Occipital lobe (tissue), 2 donors: ENCODE results near the gene C20orf204. TPM values are rescaled to one million over a fixed set of nuclear protein-coding genes. Genes with fewer than 3 reads are reported as not detected.

Source experiments
- DNase-seq: peaks from one replicate; lab custom pipeline; 2025; lab: John Stamatoyannopoulos, UW
- total RNA-seq: library from RNA; depleted of rRNA; stranded (reverse); fragments of >200 nt; gene quantifications from one replicate; pipeline ENCODE4 v1.2.3, GENCODE V29; 2014

Gene C20orf204
- total RNA-seq, 1 donor from 2014 or later: 1.2 TPM

DNA sequence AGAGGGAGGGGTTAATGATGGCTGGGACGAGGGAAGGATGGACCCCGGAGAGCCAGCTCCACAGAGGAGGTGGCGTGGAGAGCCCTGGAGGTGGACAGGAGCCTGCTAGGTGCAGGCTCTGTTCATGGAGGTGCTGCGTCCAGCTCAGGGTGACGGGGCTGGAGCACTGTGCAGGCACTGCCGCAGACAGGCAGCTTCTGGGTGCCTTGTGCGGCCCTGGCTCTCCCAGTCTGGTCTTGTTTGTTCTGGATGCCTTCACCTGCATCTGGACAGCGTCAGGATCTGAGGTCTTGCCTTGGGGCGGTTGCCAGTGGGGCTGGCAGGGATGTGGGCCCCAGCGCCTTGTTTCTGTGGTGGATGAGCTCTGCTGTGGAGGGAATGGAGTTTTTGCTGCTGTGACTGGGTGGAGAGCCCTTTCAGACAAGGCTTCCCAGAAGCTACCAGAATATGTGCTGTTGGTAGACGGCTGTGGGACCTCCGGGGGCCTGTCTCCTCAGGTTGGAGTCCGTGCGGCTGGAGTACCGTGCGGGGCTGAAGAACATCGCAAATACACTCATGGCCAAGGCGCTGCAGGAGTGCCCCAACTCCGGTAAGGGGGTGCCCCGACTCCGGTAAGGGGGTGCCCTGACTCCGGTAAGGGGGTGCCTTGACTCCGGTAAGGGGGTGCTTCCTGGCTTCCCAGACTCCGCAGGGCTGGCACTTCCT is 7.8 kb upstream of the C20orf204 start:
- no peak for DNase-seq

DNA sequence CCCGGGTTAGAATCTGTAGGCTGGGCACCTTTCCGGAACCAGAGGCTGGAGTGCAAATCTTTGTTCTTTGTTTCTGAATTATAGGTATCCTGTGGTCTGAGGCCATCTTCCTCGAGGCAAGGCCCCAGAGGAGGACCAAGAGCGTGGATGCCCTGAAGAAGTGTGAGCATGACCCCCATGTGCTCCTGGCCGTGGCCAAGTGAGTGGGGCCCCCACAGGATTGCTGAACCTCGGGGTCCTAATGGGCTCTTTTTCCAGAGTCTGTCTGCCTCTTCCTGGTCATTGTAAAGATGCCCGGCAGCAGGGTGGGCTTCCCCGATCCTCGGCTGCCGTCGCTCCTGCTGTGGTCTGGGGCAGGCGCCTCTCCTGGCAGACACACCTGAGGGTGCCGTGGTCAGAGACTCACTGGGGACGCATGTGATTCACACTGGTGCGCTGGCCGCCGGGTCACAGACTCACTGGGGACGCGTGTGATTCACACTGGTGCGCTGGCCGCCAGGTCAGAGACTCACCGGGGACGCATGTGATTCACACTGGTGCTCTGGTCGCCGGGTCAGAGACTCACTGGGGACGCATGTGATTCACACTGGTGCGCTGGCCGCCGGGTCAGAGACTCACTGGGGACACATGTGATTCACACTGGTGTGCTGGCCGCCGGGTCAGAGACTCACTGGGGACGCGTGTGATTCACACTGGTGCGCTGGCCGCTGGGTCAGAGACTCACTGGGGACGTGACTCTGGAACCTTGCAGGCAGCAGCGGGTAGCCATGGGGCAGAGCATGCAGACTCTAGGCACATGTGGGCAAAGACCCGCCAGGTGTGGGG is 6.5 kb upstream of the C20orf204 start:
- DNase-seq: no peak

DNA sequence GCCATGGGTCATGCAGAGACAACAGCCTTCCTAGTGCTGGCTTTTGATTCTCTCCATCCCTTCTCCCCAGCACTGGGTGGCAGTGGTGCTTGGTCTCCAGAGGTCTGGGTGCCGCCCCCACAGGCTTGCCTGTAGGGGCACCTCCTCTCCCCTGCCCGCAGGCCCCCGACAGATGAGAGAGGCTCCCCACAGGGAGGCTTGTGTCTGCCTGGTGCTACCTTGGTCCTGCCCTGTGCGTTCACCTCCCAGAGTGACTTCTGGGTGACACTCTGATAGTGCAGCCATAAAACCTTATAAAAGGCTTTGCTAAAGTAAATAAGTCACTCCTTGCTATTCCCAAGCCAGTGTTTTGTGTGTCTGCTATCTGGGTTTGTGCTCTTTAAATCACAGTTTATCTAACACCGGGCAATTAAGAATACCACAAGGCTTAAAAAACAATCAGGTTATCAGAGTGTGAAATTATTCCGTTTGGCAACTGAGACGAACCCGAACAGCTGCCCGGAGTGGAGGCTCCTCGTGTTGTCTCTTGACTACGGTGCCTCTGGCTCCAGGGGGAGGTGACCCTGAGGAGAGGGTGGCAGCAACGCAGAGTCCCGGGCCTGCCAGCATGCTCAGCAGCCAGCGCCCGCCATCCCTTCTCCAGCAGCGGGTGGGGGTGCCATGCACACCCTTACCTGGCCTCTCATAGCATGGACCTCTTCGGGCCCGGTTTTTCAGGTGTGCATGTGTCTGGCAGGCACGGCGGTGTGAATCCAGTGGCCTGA is 5.4 kb upstream of the C20orf204 start:
- no peak for DNase-seq

DNA sequence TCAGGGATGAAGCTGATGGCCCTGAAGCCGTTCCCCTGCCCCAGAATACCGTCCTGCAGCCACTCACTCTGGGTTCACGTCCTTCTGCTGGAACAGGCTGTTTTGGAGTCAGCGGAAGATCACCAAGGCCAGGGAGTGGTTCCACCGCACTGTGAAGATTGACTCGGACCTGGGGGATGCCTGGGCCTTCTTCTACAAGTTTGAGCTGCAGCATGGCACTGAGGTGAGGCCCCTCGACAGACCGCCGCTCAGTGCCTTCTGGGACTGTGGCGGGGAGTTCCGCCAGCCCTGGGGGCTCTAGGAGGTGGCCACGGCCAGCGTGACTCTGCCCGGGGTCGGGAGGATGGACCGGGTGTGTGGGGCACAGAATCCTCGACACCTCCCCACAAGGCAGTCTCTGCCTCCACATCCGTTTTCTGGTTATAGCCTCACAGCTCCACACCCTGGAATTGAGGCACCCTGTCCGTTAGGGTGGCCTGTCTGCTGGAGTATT is 4.1 kb upstream of the C20orf204 start:
- DNase-seq: no peak

- DNase-seq: no peak
Observed at GRCh38 chr20:64032706-64033624, 3.0 kb upstream of the C20orf204 start.

- no peak for DNase-seq
Observed at GRCh38 chr20:64033981-64034493, 1.9 kb upstream of the C20orf204 start.

- DNase-seq: no peak
Observed at GRCh38 chr20:64035066-64035932, 683 bp upstream of the C20orf204 start.

DNA sequence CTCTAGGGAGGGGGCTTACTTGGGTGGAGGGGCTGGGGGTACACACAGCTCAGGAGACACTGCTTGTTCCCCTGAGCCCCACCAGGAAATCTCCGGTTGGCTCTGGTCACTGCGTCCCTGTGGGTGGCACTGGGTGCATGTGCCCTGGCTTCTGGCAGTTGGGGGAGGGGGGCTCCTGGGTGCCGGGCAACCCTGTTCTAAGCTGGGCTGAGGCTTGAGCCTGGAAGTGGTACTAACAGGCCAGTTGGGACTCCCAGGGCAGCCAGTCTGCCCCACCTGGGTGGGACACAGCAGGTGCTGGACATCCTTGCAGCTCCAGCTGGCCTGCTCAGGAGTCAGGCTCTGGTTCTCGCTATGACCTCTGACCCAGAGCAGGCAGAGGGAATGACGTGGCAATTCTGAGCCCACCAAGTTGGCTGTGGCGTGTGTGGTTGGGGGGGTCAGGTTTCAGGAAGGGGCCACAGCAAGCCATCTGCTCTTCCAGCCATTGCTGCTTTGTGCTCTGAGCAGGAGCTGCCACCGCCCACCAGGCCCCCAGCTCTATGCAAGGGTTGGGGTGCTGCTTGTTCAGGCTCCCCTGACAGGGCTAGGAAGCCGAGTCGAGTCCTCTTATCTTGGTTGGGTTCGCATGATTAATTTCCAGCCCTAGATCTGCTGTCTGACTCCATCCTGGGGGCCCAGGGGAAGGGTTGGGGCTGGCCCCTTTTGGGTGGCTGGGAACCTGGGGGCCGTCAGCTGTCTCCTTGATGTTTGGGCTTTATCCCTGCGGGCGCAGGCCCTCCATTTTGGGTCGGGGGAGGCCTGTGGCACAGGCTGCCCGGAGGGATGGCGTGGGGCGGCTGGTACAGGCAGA is 590 bp downstream of the C20orf204 start:
- no peak for DNase-seq

GRCh38 chr20:64037199-64037497 is 1.2 kb downstream of the C20orf204 start:
- DNase-seq: no peak

GRCh38 chr20:64037498-64038213 is 1.7 kb downstream of the C20orf204 start:
- DNase-seq: no peak

DNA sequence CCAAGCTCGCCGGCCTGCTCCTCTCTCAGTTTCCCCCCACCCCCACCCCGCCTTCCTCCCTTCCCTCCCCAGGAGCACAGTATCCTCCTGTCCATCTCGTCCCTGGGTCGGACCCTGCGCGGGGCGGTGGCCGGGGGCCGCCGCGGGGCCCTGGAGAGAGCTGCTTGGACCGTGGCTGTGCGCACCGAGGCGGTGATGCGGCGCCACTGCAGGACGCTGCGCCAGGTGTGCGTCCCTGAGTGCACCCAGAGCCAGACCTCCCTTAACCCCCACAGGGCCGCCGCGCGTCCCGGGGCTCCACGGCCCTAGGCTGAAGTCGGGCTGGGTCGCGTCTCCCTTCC is 2.2 kb downstream of the C20orf204 start:
- no peak for DNase-seq

DNA sequence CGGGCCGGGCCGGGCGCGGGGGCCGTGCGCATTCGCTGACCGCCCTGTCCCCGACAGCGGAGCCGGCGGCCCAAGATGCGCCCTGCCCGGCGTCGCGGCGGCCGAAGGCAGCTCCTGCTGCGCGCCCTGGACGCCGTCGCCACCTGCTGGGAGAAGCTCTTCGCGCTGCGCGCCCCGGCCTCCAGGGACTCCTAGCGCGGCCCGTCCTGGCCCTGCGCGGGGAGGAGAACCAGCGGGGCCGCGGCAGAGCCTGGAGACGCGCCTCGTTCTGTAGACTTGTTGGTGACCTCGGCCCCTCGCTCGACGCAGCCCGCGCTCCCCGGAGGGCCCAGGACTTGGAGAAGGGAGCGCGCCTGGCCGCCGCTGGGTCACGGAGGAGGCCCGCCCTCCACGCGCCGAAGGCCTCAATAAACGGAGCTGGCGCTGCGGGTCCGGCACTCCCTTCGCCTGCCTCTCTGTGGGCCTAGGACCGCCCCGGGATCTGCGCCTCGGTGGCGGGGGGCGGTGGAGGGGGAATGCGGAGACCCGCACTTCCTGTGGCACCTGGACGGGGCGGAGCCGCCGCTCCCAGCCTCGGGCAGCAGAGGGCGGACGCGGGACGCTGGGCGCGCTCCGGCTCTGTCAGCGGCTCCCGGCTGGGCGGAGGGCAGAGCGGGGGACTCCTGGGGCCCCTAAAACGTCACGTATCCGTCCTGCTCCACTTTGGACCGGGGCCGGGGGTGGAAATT is 2.7 kb downstream of the C20orf204 start:
- DNase-seq: no peak

GRCh38 chr20:64039293-64040160 is 3.5 kb downstream of the C20orf204 start:
- no peak for DNase-seq

GRCh38 chr20:64040231-64041039 is 4.5 kb downstream of the C20orf204 start:
- DNase-seq: no peak

GRCh38 chr20:64041040-64041780 is 5.2 kb downstream of the C20orf204 start:
- DNase-seq: no peak
